Epithelial cell of esophagus (primary cell): ENCODE results near the gene CRHR1.

Experiments
- DNase-seq: peaks from one replicate; pipeline ENCODE4 v3.0.0; 2010; ENCODE audit warnings: low read depth
- H3K4me3 ChIP-seq: 2 replicates; pipeline ENCODE4 v1.5.1; 2011; ENCODE audit warnings: mild to moderate bottlenecking, low read length, control low read depth
- CTCF ChIP-seq: IDR thresholded peaks from 2 replicates; pipeline ENCODE4 v1.5.1; 2011; ENCODE audit warnings: low read depth, mild to moderate bottlenecking, low read length, control low read depth, inconsistent platforms; ENCODE audit not compliant: insufficient read depth; ENCODE audit errors: missing control alignments

The CRHR1 gene

GRCh38 chr17:45780921-45781320 is 3.2 kb upstream of the CRHR1 start:
- TF ChIP-seq CTCF = no peak
- no peak for DNase-seq
- H3K4me3 ChIP-seq = no peak overlapping the region

- H3K4me3 ChIP-seq = no peak overlapping the region
- no peak for TF ChIP-seq CTCF
- no peak for DNase-seq
Observed at GRCh38 chr17:45782889-45783592, 1.1 kb upstream of the CRHR1 start.

- no peak for TF ChIP-seq CTCF
- no peak overlapping the region for H3K4me3 ChIP-seq
- DNase-seq = no peak
Observed at GRCh38 chr17:45783593-45784292, 377 bp upstream of the CRHR1 start.

GRCh38 chr17:45784741-45785479 is 790 bp downstream of the CRHR1 start:
- DNase-seq = peak; percentile 29
- no peak for TF ChIP-seq CTCF
- H3K4me3 ChIP-seq = no peak overlapping the region

GRCh38 chr17:45785480-45786193 is 1.5 kb downstream of the CRHR1 start:
- TF ChIP-seq CTCF = no peak
- H3K4me3 ChIP-seq = no peak overlapping the region
- no peak for DNase-seq

GRCh38 chr17:45786349-45786748 is 2.2 kb downstream of the CRHR1 start:
- no peak overlapping the region for H3K4me3 ChIP-seq
- no peak for TF ChIP-seq CTCF
- DNase-seq = no peak
